ENCODE data around the gene COX7A2L. TPM values are rescaled to one million over a fixed set of nuclear protein-coding genes. Genes with fewer than 3 reads are reported as not detected.

Gene COX7A2L
- total RNA-seq, 3 donors from 2014 or later: 142 to 161 (median 149) TPM

DNA sequence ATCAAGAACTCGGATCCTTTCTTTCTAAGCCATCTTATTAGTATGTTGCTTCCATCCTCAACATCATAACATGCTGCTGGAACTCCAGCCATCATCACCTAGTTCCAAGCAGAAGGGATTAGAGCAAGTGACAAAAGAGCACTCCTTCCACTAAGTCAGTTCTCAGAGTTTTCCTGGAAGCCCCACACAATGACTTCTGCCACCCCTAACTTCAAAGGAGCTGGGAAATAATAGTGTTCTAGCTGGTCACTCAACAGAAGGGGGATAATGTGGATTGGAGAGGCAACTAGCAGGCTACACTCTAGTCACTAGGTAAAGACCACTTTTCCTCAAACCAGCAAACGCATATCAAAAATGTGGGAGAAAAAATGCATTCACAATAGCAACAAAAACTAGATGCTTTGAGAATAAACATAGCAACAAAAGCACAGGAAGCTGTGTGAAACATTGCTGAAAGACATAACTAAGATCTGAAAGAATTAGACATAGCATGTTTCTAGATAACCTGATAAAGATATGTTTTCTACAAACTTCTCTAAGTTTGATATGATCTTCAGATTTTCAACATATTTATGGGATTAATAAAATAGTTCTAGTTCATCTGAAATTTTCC is 39.5 kb downstream of the COX7A2L start:
- H3K27ac ChIP-seq: no peak overlapping the region
- H3K36me3 ChIP-seq: no peaks in the 10 kb centered on the region
- no peaks in the 10 kb centered on the region for H3K4me1 ChIP-seq
- no peaks in the 10 kb centered on the region for H3K27me3 ChIP-seq
- no peaks in the 10 kb centered on the region for H3K9me3 ChIP-seq
- TF ChIP-seq POLR2A (IDR thresholded peaks at IDR 0.05) (no peak), POLR2AphosphoS5 (IDR thresholded peaks at IDR 0.05) (no peak)
- TF ChIP-seq, protein P1, sequence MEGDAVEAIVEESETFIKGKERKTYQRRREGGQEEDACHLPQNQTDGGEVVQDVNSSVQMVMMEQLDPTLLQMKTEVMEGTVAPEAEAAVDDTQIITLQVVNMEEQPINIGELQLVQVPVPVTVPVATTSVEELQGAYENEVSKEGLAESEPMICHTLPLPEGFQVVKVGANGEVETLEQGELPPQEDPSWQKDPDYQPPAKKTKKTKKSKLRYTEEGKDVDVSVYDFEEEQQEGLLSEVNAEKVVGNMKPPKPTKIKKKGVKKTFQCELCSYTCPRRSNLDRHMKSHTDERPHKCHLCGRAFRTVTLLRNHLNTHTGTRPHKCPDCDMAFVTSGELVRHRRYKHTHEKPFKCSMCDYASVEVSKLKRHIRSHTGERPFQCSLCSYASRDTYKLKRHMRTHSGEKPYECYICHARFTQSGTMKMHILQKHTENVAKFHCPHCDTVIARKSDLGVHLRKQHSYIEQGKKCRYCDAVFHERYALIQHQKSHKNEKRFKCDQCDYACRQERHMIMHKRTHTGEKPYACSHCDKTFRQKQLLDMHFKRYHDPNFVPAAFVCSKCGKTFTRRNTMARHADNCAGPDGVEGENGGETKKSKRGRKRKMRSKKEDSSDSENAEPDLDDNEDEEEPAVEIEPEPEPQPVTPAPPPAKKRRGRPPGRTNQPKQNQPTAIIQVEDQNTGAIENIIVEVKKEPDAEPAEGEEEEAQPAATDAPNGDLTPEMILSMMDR (IDR thresholded peaks at IDR 0.05): no peak
- DNase-seq (ENCODE audit: low spot score in 2 of 2): no peak
- no peak overlapping the region for H3K4me3 ChIP-seq
- intact Hi-C loops (cut with DNase I; ENCODE audit: low total_unique reads): no loop called here

DNA sequence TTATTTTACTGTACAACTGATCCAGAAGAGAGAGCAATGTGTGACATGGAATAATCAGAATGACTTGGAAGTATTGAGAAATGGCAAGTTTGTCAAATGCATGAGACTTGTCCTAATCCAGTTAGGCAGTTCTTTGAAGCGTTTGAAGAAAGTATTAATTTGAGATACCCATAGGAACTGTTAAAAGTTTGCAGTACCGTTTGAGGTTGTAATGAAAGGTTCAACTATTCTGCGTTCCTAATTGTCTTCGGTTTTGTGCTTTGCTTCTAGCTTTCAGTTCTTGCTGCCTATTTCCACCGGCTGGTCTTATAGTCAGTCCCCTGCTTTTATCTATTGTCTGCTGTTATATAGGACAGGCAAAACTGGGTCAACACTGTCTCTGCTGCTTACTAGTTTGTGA is 41.8 kb downstream of the COX7A2L start:
- Histone ChIP-seq H3K4me1 (no peaks in the 10 kb centered on the region), H3K27me3 (no peaks in the 10 kb centered on the region), H3K27ac (no peak overlapping the region), H3K36me3 (no peaks in the 10 kb centered on the region), H3K4me3 (no peak overlapping the region), H3K9me3 (no peaks in the 10 kb centered on the region)
- TF ChIP-seq, protein P1 (IDR thresholded peaks at IDR 0.05): no peak
- TF ChIP-seq POLR2A (IDR thresholded peaks at IDR 0.05) (no peak), POLR2AphosphoS5 (IDR thresholded peaks at IDR 0.05) (no peak)
- intact Hi-C loops (cut with DNase I; ENCODE audit: low total_unique reads): no loop called here
- DNase-seq (ENCODE audit: low spot score in 2 of 2): no peak

DNA sequence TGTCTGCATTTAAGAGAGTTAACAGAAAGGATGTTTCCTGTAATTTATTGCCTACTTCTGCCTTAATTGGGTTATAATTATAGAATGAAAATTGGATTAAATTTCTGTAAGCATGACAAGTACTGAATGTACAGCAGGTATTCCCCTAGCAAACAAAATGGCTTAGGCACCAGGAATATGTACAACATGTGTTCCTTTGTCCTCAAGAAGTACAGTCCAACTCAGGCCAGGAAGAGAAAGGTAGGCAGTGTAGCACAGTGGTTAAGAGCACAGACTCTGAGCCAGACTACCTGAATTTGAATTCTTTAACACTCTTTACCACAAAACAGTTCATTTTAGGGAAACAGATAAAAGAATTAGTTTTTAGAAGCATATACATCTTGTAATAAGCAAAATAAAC is 43.1 kb downstream of the COX7A2L start:
- intact Hi-C loops (cut with DNase I; ENCODE audit: low total_unique reads): no loop called here
- no peaks in the 10 kb centered on the region for H3K36me3 ChIP-seq
- DNase-seq (ENCODE audit: low spot score in 2 of 2): no peak
- TF ChIP-seq POLR2AphosphoS5 (IDR thresholded peaks at IDR 0.05) (no peak), POLR2A (IDR thresholded peaks at IDR 0.05) (no peak)
- TF ChIP-seq, protein P1 (IDR thresholded peaks at IDR 0.05): no peak
- no peak overlapping the region for H3K27ac ChIP-seq
- no peaks in the 10 kb centered on the region for H3K27me3 ChIP-seq
- H3K4me1 ChIP-seq: no peaks in the 10 kb centered on the region
- H3K9me3 ChIP-seq: no peaks in the 10 kb centered on the region
- H3K4me3 ChIP-seq: no peak overlapping the region

DNA sequence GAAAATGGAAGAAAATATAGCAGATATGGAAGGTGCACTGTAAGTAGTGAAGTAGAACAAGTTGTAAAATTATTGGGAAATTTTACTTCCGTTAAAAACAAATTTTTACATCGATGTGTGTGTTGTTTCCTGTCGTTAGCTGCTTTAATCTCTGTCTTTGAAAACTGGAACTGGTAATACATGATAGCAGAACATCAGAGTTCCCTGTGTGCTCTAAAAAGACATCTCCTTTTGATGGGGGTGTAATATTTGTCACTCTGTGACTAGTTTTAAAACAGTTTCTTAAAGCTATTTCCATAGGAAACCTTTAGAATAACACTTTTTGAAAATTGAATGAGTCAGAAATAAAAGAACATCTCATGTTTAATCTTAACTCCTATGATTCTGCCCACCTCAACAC is 43.5 kb downstream of the COX7A2L start:
- H3K27me3 ChIP-seq: no peaks in the 10 kb centered on the region
- no peaks in the 10 kb centered on the region for H3K4me1 ChIP-seq
- no peak for DNase-seq (ENCODE audit: low spot score in 2 of 2)
- no peak overlapping the region for H3K4me3 ChIP-seq
- intact Hi-C loops (cut with DNase I; ENCODE audit: low total_unique reads): no loop called here
- TF ChIP-seq POLR2A (IDR thresholded peaks at IDR 0.05): no peak
- TF ChIP-seq, protein P1 (IDR thresholded peaks at IDR 0.05): no peak
- no peak for TF ChIP-seq POLR2AphosphoS5 (IDR thresholded peaks at IDR 0.05)
- no peak overlapping the region for H3K27ac ChIP-seq
- no peaks in the 10 kb centered on the region for H3K36me3 ChIP-seq
- no peaks in the 10 kb centered on the region for H3K9me3 ChIP-seq

DNA sequence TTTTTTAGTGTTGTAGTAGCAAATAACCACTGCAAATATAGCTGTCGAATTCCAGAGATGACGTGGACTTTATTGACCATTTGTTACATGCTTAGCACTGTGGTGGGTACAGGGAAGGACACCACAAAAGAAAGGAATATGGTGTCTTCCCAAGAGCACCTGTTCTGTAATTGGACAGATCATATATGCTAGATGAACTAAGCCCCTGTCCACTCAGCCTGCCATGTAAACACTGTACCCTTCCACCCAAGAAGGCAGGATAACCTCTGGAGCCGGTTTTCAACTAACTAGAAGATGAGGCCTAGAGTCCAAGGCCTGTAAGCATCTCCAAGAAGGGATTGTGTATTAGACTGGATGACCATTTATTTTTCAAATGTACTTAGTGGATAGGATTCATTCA is 44.1 kb downstream of the COX7A2L start:
- no peak overlapping the region for H3K4me3 ChIP-seq
- H3K27me3 ChIP-seq: no peaks in the 10 kb centered on the region
- H3K36me3 ChIP-seq: no peaks in the 10 kb centered on the region
- H3K4me1 ChIP-seq: no peaks in the 10 kb centered on the region
- no peak for TF ChIP-seq POLR2A (IDR thresholded peaks at IDR 0.05)
- TF ChIP-seq, protein P1 (IDR thresholded peaks at IDR 0.05): no peak
- TF ChIP-seq POLR2AphosphoS5 (IDR thresholded peaks at IDR 0.05): no peak
- no peak for DNase-seq (ENCODE audit: low spot score in 2 of 2)
- no peak overlapping the region for H3K27ac ChIP-seq
- no peaks in the 10 kb centered on the region for H3K9me3 ChIP-seq
- intact Hi-C loops (cut with DNase I; ENCODE audit: low total_unique reads): no loop called here

Data from breast epithelium (tissue), 4 donors.